Adrenal gland (tissue), 12 donors: ENCODE results near the gene USP40. TPM values are rescaled to one million over a fixed set of nuclear protein-coding genes. Genes with fewer than 3 reads are reported as not detected.

Experiments
- DNase-seq, 7 donors: peaks; one replicate each; pipeline ENCODE4 v3.0.0-alpha.2; 2019 to 2020
- H3K27ac ChIP-seq, 5 donors: fragments of 200-600 bp; sonication (generic) in 4 of 5; 1 replicate in 3 of 5; 2 replicates in 2 of 5; pipeline versions ENCODE4 v1.5.1 to v1.8.0; 2016 to 2020; ENCODE audit warnings: mild to moderate bottlenecking in 1 of 5
- H3K27me3 ChIP-seq: fragments of 200-600 bp; 2 replicates; pipeline ENCODE4 v1.8.0; 2021
- H3K36me3 ChIP-seq, 2 donors: fragments of 200-600 bp; replicated peaks in 1 of 2; 1 replicate in 1 of 2; 2 replicates in 1 of 2; pipeline versions ENCODE4 v1.5.1 to v1.8.0; 2018 to 2022
- H3K4me1 ChIP-seq, 2 donors: fragments of 200-600 bp; replicated peaks in 1 of 2; 1 replicate in 1 of 2; 2 replicates in 1 of 2; pipeline versions ENCODE4 v1.5.1 to v1.8.0; 2018 to 2021
- H3K4me3 ChIP-seq, 4 donors: fragments of 200-600 bp; sonication (generic) in 3 of 4; one replicate each; pipeline ENCODE4 v1.5.1; 2016 to 2018
- H3K9me3 ChIP-seq, 3 donors: fragments of 200-600 bp; sonication (generic) in 1 of 3; replicated peaks in 1 of 3; 1 replicate in 2 of 3; 2 replicates in 1 of 3; pipeline versions ENCODE4 v1.5.1 to v1.8.0; 2016 to 2021
- POLR2A ChIP-seq, 2 donors: fragments of 450-650 bp; IDR thresholded peaks; one replicate each; pipeline ENCODE4 v1.6.1; 2017; ENCODE audit warnings: antibody characterized with exemption in 2 of 2, mild to moderate bottlenecking in 2 of 2, moderate library complexity in 1 of 2
- WGBS, 4 donors: extraction: QIAGEN DNeasy Blood & Tissue Kit in 2 of 4; methylation state at CpG; one replicate each; pipeline versions ENCODE4 v1.1.5 to v1.1.7; 2013 to 2017; 5-methylcytosine and 5-hydroxymethylcytosine counted together
- intact Hi-C, 2 donors: fragments of 100-400 bp; cut with DNase I; formaldehyde crosslinking; loops; one replicate each; pipeline versions ENCODE4 v1.14.1 to v1.15.0; 2022 to 2023
- polyA plus RNA-seq, 3 donors: library from polyadenylated mRNA; stranded (reverse); fragments of 200-250 nt in 2 of 3; fragments of 350-450 nt in 1 of 3; fragmentation: Illumina TruSeq in 1 of 3; extraction: RNeasy Lipid Tissue Mini Kit (QIAGEN cat#74804) in 1 of 3; gene quantifications; one replicate each; pipeline ENCODE4 v1.2.3, GENCODE V29; 2013 to 2014
- total RNA-seq, 9 donors: library from RNA; depleted of rRNA in 4 of 9; stranded (reverse); fragments of >200 nt in 4 of 9; fragments of 120-200 nt in 1 of 9; fragmentation: NEBNext Ultra II Directional in 1 of 9; extraction: Animal tissue kit (Norgen Biotek cat#: 25700) in 1 of 9; gene quantifications; one replicate each; pipeline versions ENCODE4 v1.1.0 to v1.2.4, GENCODE V29; 2013 to 2023
- TF ChIP-seq, protein P1 (sequence below), 6 experiments: fragments of 450-650 bp in 4 of 6; fragments of 200-600 bp in 2 of 6; sonication (generic) in 1 of 6; IDR thresholded peaks; 1 replicate in 5 of 6; 2 replicates in 1 of 6; pipeline versions ENCODE4 v1.5.1 to v1.8.0; 2016 to 2021; ENCODE audit warnings: antibody characterized with exemption in 6 of 6, mild to moderate bottlenecking in 2 of 6, moderate library complexity in 1 of 6
- donor health status: healthy with polysubstance abuse.
- donor health status: Bipolar disorder and iron deficiency.
- donor health status: DM: yes; HTN: yes; CAD: no.
- donor health status: DM: no; HTN: no; CAD: no.
- donor health status: DM: no; HTN: no; CAD: no.
- donor health status: DM: yes; HTN: yes; CAD: no.

USP40 gene
- total and polyA plus RNA-seq, 12 donors: 25.1 to 98.7 (median 46.3) TPM

GRCh38 chr2:233531955-233532354 lies 34.6 kb downstream of the USP40 start:
- no peaks in the 10 kb centered on the region for H3K9me3 ChIP-seq
- no peak overlapping the region for H3K4me3 ChIP-seq
- intact Hi-C loops: no loop called here
- TF ChIP-seq POLR2A (IDR thresholded peaks at IDR 0.05): no peak
- TF ChIP-seq, protein P1, sequence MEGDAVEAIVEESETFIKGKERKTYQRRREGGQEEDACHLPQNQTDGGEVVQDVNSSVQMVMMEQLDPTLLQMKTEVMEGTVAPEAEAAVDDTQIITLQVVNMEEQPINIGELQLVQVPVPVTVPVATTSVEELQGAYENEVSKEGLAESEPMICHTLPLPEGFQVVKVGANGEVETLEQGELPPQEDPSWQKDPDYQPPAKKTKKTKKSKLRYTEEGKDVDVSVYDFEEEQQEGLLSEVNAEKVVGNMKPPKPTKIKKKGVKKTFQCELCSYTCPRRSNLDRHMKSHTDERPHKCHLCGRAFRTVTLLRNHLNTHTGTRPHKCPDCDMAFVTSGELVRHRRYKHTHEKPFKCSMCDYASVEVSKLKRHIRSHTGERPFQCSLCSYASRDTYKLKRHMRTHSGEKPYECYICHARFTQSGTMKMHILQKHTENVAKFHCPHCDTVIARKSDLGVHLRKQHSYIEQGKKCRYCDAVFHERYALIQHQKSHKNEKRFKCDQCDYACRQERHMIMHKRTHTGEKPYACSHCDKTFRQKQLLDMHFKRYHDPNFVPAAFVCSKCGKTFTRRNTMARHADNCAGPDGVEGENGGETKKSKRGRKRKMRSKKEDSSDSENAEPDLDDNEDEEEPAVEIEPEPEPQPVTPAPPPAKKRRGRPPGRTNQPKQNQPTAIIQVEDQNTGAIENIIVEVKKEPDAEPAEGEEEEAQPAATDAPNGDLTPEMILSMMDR (IDR thresholded peaks at IDR 0.05): no peak
- no peaks in the 10 kb centered on the region for H3K27me3 ChIP-seq
- 73 to 89% (median 82%) methylated on average over 6 of the region's 6 CpGs for WGBS, 4 donors
- no peak for DNase-seq
- H3K27ac ChIP-seq: no peak overlapping the region
- peaks cover 0 to 21% of the 10 kb centered on the region in 2 donors for H3K36me3 ChIP-seq
- no peaks in the 10 kb centered on the region for H3K4me1 ChIP-seq

GRCh38 chr2:233530381-233530780 lies 36.2 kb downstream of the USP40 start:
- Histone ChIP-seq H3K4me1 (no peaks in the 10 kb centered on the region), H3K27me3 (no peaks in the 10 kb centered on the region), H3K9me3 (no peaks in the 10 kb centered on the region), H3K27ac (no peak overlapping the region), H3K4me3 (no peak overlapping the region), H3K36me3 (peaks cover 0 to 21% of the 10 kb centered on the region in 2 donors)
- TF ChIP-seq, protein P1 (IDR thresholded peaks at IDR 0.05): no peak
- TF ChIP-seq POLR2A (IDR thresholded peaks at IDR 0.05): no peak
- WGBS, 4 donors: 88 to 95% (median 92%) methylated on average over 1 of the region's 1 CpG
- intact Hi-C loops: no loop called here
- DNase-seq: no peak

GRCh38 chr2:233528182-233528581 lies 38.4 kb downstream of the USP40 start:
- TF ChIP-seq POLR2A (IDR thresholded peaks at IDR 0.05): no peak
- no peak overlapping the region for H3K27ac ChIP-seq
- DNase-seq: no peak
- H3K36me3 ChIP-seq: peaks cover 0 to 23% of the 10 kb centered on the region in 2 donors
- H3K27me3 ChIP-seq: no peaks in the 10 kb centered on the region
- WGBS, 4 donors: 92 to 98% (median 97%) methylated on average over 10 of the region's 10 CpGs
- intact Hi-C loops: no loop called here
- H3K4me3 ChIP-seq: no peak overlapping the region
- no peaks in the 10 kb centered on the region for H3K9me3 ChIP-seq
- H3K4me1 ChIP-seq: no peaks in the 10 kb centered on the region

GRCh38 chr2:233525791-233526190 lies 40.8 kb downstream of the USP40 start:
- Histone ChIP-seq H3K9me3 (no peaks in the 10 kb centered on the region), H3K27ac (no peak overlapping the region), H3K4me3 (no peak overlapping the region), H3K27me3 (no peaks in the 10 kb centered on the region), H3K36me3 (peaks cover 0 to 22% of the 10 kb centered on the region in 2 donors), H3K4me1 (no peaks in the 10 kb centered on the region)
- TF ChIP-seq, protein P1 (IDR thresholded peaks at IDR 0.05): no peak
- TF ChIP-seq POLR2A (IDR thresholded peaks at IDR 0.05): no peak
- intact Hi-C loops: no loop called here
- DNase-seq: no peak

- Histone ChIP-seq H3K27me3 (no peaks in the 10 kb centered on the region), H3K27ac (no peak overlapping the region), H3K36me3 (peaks cover 0 to 15% of the 10 kb centered on the region in 2 donors), H3K4me3 (no peak overlapping the region), H3K4me1 (no peaks in the 10 kb centered on the region), H3K9me3 (no peaks in the 10 kb centered on the region)
- intact Hi-C loops: no loop called here
- TF ChIP-seq, protein P1 (IDR thresholded peaks at IDR 0.05): no peak
- no peak for TF ChIP-seq POLR2A (IDR thresholded peaks at IDR 0.05)
- WGBS, 4 donors: 63 to 68% (median 65%) methylated on average over 3 of the region's 3 CpGs
- DNase-seq: no peak
Observed at GRCh38 chr2:233519787-233520611, 46.6 kb downstream of the USP40 start.
